IMR-90 (cell line): Measurements from ENCODE around the gene SMG5. TPM values are rescaled to one million over a fixed set of nuclear protein-coding genes. Genes with fewer than 3 reads are reported as not detected.

Experiments used
- ATAC-seq: fragments of 200-7000 bp; cut with Tn5 transposase; 2 replicates; pipeline ENCODE4 v1.9.1; 2020; ENCODE audit warnings: low read depth, mild to moderate bottlenecking, moderate library complexity
- BruUV-seq: library from RNA; stranded (reverse); fragments of 400-500 nt; replicated peaks from 2 replicates; lab custom pipeline; 2021; lab: Mats Ljungman, UMichigan
- CTCF ChIA-PET: fragments of 300-600 bp; formaldehyde crosslinking; extraction: SDS; loops from one replicate; lab custom pipeline; 2021; ENCODE audit warnings: antibody characterized with exemption; lab: Yijun Ruan, JAX
- POLR2A ChIA-PET: fragments of 300-600 bp; sonication (Branson Sonifier 250); formaldehyde crosslinking; loops from one replicate; lab custom pipeline; 2022; ENCODE audit warnings: antibody characterized with exemption; ENCODE audit not compliant: unreplicated experiment; lab: Charles Lee
- DNase-seq: peaks from one replicate; pipeline ENCODE4 v3.0.0; 2013
- H2AFZ ChIP-seq: replicated peaks from 2 replicates; pipeline ENCODE3; 2013; ENCODE audit warnings: low read length, mild to moderate bottlenecking; ENCODE audit not compliant: poor library complexity
- H2AK5ac ChIP-seq: 2 replicates; pipeline ENCODE4 v1.6.1; 2013; ENCODE audit warnings: low read depth, low read length, inconsistent platforms
- H2AK9ac ChIP-seq: replicated peaks from 2 replicates; pipeline ENCODE3; 2013; ENCODE audit warnings: mild to moderate bottlenecking, low read depth, low read length, moderate library complexity; ENCODE audit not compliant: poor library complexity
- H2BK120ac ChIP-seq: 2 replicates; pipeline ENCODE4 v1.6.1; 2013; ENCODE audit warnings: low read depth, low read length, inconsistent platforms
- H2BK15ac ChIP-seq: 3 replicates; pipeline ENCODE4 v1.6.1; 2013; ENCODE audit warnings: low read depth, low read length, inconsistent platforms
- H2BK20ac ChIP-seq: 2 replicates; pipeline ENCODE4 v1.6.1; 2013; ENCODE audit warnings: low read depth, mild to moderate bottlenecking, inconsistent platforms, low read length, moderate library complexity
- H2BK5ac ChIP-seq: 2 replicates; pipeline ENCODE4 v1.6.1; 2013; ENCODE audit warnings: mild to moderate bottlenecking, low read depth, low read length, inconsistent platforms; ENCODE audit not compliant: poor library complexity, severe bottlenecking
- H3K14ac ChIP-seq: replicated peaks from 2 replicates; pipeline ENCODE4 v1.6.1; 2013; ENCODE audit warnings: low read depth, low read length, inconsistent platforms
- H3K18ac ChIP-seq: 2 replicates; pipeline ENCODE4 v1.6.1; 2013; ENCODE audit warnings: low read depth, low read length, control low read depth
- H3K23ac ChIP-seq: 2 replicates; pipeline ENCODE4 v1.6.1; 2013; ENCODE audit warnings: low read depth, low read length, inconsistent platforms
- H3K27ac ChIP-seq: 2 replicates; pipeline ENCODE4 v1.5.1; 2013; ENCODE audit warnings: mild to moderate bottlenecking, control low read depth, low read length; ENCODE audit not compliant: insufficient read depth
- H3K27me3 ChIP-seq: 2 replicates; pipeline ENCODE4 v1.6.1; 2013; ENCODE audit warnings: low read length; ENCODE audit not compliant: control insufficient read depth, insufficient read depth
- H3K36me3 ChIP-seq: 2 replicates; pipeline ENCODE4 v1.6.1; 2013; ENCODE audit warnings: low read length, mixed read lengths; ENCODE audit not compliant: control insufficient read depth, insufficient read depth
- H3K4ac ChIP-seq: 2 replicates; pipeline ENCODE4 v1.6.1; 2013; ENCODE audit warnings: low read depth, low read length, inconsistent platforms
- H3K4me1 ChIP-seq: 2 replicates; pipeline ENCODE4 v1.6.1; 2013; ENCODE audit warnings: low read length, mixed read lengths; ENCODE audit not compliant: control insufficient read depth, insufficient read depth
- H3K4me2 ChIP-seq: 2 replicates; pipeline ENCODE4 v1.6.1; 2013; ENCODE audit warnings: low read depth, mild to moderate bottlenecking, control low read depth, low read length, moderate library complexity
- H3K4me3 ChIP-seq: 2 replicates; pipeline ENCODE4 v1.5.1; 2013; ENCODE audit warnings: low read depth, mild to moderate bottlenecking, control low read depth, low read length, moderate library complexity; ENCODE audit not compliant: insufficient read depth
- H3K56ac ChIP-seq: 2 replicates; pipeline ENCODE4 v1.6.1; 2013; ENCODE audit warnings: low read length, inconsistent platforms; ENCODE audit not compliant: insufficient read depth; ENCODE audit errors: extremely low read depth
- H3K79me1 ChIP-seq, 2 experiments: 2 replicates each; pipeline ENCODE4 v1.6.1; 2013; ENCODE audit warnings: low read length in 2 of 2, inconsistent platforms in 1 of 2, low read depth in 1 of 2
- H3K9ac ChIP-seq: 2 replicates; pipeline ENCODE4 v1.6.1; 2013; ENCODE audit warnings: low read depth, low read length, control low read depth
- H3K9me1 ChIP-seq: 2 replicates; pipeline ENCODE4 v1.6.1; 2013; ENCODE audit warnings: low read length, inconsistent platforms; ENCODE audit not compliant: insufficient read depth
- H3K9me3 ChIP-seq: 2 replicates; pipeline ENCODE4 v1.6.1; 2013; ENCODE audit warnings: low read length; ENCODE audit not compliant: control insufficient read depth, insufficient read depth
- H4K20me1 ChIP-seq: 2 replicates; pipeline ENCODE4 v1.6.1; 2013; ENCODE audit warnings: low read length, inconsistent platforms; ENCODE audit not compliant: insufficient read depth
- H4K5ac ChIP-seq: 2 replicates; pipeline ENCODE4 v1.6.1; 2013; ENCODE audit warnings: mild to moderate bottlenecking, low read depth, low read length, control low read depth
- H4K8ac ChIP-seq, 2 experiments: 2 replicates each; pipeline ENCODE4 v1.6.1; 2013; ENCODE audit warnings: low read depth in 2 of 2, low read length in 2 of 2, control low read depth in 1 of 2, inconsistent platforms in 1 of 2
- H4K91ac ChIP-seq: 2 replicates; pipeline ENCODE4 v1.6.1; 2013; ENCODE audit warnings: low read depth, low read length, inconsistent platforms; ENCODE audit not compliant: insufficient read depth
- FOS ChIP-seq: fragments of 150-350 bp; IDR thresholded peaks from 2 replicates; pipeline ENCODE4 v1.6.1; 2016; ENCODE audit warnings: low read depth, low read length
- RCOR1 ChIP-seq: IDR thresholded peaks from 2 replicates; pipeline ENCODE4 v1.6.1; 2012; ENCODE audit warnings: mild to moderate bottlenecking, low read length, improper control_type of control experiment; ENCODE audit not compliant: insufficient replicate concordance
- WGBS, 2 experiments: methylation state at CpG; one replicate each; pipeline versions ENCODE4 v1.1.5 to v1.1.7; 2013; ENCODE audit warnings: missing lambda C conversion rate in 2 of 2; ENCODE audit not compliant: insufficient read length in 1 of 2; ENCODE audit errors: extremely low coverage in 2 of 2; 5-methylcytosine and 5-hydroxymethylcytosine counted together
- dilution Hi-C: fragments of 300-500 bp; cut with HindIII; formaldehyde crosslinking; loops from one replicate; pipeline ENCODE4 v1.14.3; 2018; ENCODE audit warnings: low sequenced_read_pairs; ENCODE audit not compliant: unreplicated experiment
- in situ Hi-C: fragments of 300-500 bp; cut with MboI; formaldehyde crosslinking; loops from 3 replicates; pipeline ENCODE4 v1.14.3; 2019; ENCODE audit warnings: low sequenced_read_pairs, inconsistent platforms, mixed read lengths
- intact Hi-C: fragments of 100-400 bp; cut with micrococcal nuclease; formaldehyde crosslinking; loops from 2 replicates; pipeline ENCODE4 v1.10.0; 2022
- polyA plus RNA-seq, 3 experiments: library from polyadenylated mRNA; depleted of rRNA; stranded (reverse); fragments of >200 nt; gene quantifications; 2 replicates each; pipeline ENCODE4 v1.2.3, GENCODE V29; 2012; ENCODE audit warnings: low replicate concordance in 1 of 3
- total RNA-seq: library from RNA; depleted of rRNA; stranded (reverse); fragments of >200 nt; gene quantifications from 2 replicates; pipeline ENCODE4 v1.2.3, GENCODE V29; 2012

Gene SMG5
- total and polyA plus RNA-seq, 2 of the 4 experiments (the other 2 are of a cell fraction): 34.7 to 37.3 TPM

- peak overlapping the region; percentile 88; the same call in 1 of the 2 replicates for H2AK5ac ChIP-seq
- peak overlapping the region; percentile 43; the same call in 1 of the 2 replicates for H3K23ac ChIP-seq
- DNase-seq (peak; percentile 88), ATAC-seq (peak; percentile 88)
- no CpG with 5 or more reads among the region's 5 CpGs for WGBS, 2 experiments
- H2BK5ac ChIP-seq: peak overlapping the region; percentile 77
- BruUV-seq: no TSS peak
- peak overlapping the region; percentile 64; the same call in 1 of the 2 replicates for H2BK20ac ChIP-seq
- CTCF ChIA-PET: interaction anchor here (0.6 to 1.3 kb wide), 6 partner anchors 8 to 285 kb away, joined by 4 to 6 read pairs (median 6); no protein-coding TSS in a partner anchor
- no peaks in the 10 kb centered on the region for H3K27me3 ChIP-seq
- peak overlapping the region; percentile 21 for H2AK9ac ChIP-seq
- peak overlapping the region; percentile 72; the same call in 1 of the 2 replicates for H3K18ac ChIP-seq
- intact Hi-C loops (no loop called here), in situ Hi-C loops (no loop called here), dilution Hi-C loops (no loop called here)
- peaks cover 7% of the 10 kb centered on the region; the same call in 1 of the 2 replicates for H4K20me1 ChIP-seq
- peaks cover 15% of the 10 kb centered on the region for H3K9me1 ChIP-seq
- peaks cover 13% of the 10 kb centered on the region for H3K4me1 ChIP-seq
- peak overlapping the region; percentile 43 for H2AFZ ChIP-seq
- H3K9ac ChIP-seq: peak overlapping the region; percentile 39
- peak overlapping the region; percentile 9; the same call in 1 of the 2 replicates for H4K5ac ChIP-seq
- no peak overlapping the region for H3K4me3 ChIP-seq
- H3K36me3 ChIP-seq: peaks cover 29% of the 10 kb centered on the region
- peak overlapping the region; percentile 9; the same call in 1 of the 2 replicates for H3K4me2 ChIP-seq
- peak overlapping the region; percentile 74 for H3K4ac ChIP-seq
- peak overlapping the region; percentile 78 for H2BK120ac ChIP-seq
- H3K9me3 ChIP-seq: no peaks in the 10 kb centered on the region
- peak overlapping the region; percentile 100; the same call in 2 of the 3 replicates for H2BK15ac ChIP-seq
- H3K27ac ChIP-seq: peak overlapping the region; percentile 76
- peak; percentile 73 for TF ChIP-seq FOS
- TF ChIP-seq RCOR1: no peak
- peak overlapping the region; percentile 69 for H4K91ac ChIP-seq
- H3K56ac ChIP-seq: peak overlapping the region; percentile 68; the same call in 1 of the 2 replicates
- peaks cover 8 to 20% of the 10 kb centered on the region in 2 experiments for H3K79me1 ChIP-seq
- H3K14ac ChIP-seq: peak overlapping the region; percentile 70; the same call in 1 of the 2 replicates
- peak overlapping the region; percentile 68 to 76 for H4K8ac ChIP-seq
- POLR2A ChIA-PET: interaction anchor here (0.6 kb wide), 3 partner anchors 13 to 225 kb away, joined by 5 to 15 read pairs (median 5); no protein-coding TSS in a partner anchor
Observed at GRCh38 chr1:156233426-156234127, 49.0 kb downstream of the SMG5 start.
